Suprapubic skin (tissue), 4 donors: Measurements from ENCODE around the gene DAP.

Experiments
- EP300 ChIP-seq: sonication (generic); formaldehyde crosslinking; IDR thresholded peaks from one replicate; pipeline ENCODE4 v1.6.1; 2017; ENCODE audit warnings: antibody characterized with exemption
- POLR2A ChIP-seq, 2 donors: fragments of 450-650 bp; IDR thresholded peaks; one replicate each; pipeline ENCODE4 v1.6.1; 2017; ENCODE audit warnings: antibody characterized with exemption in 2 of 2, mild to moderate bottlenecking in 2 of 2, moderate library complexity in 2 of 2
- POLR2AphosphoS5 ChIP-seq, 3 donors: sonication (generic); formaldehyde crosslinking; IDR thresholded peaks; one replicate each; pipeline ENCODE4 v1.6.1; 2017; ENCODE audit warnings: antibody characterized with exemption in 3 of 3
- TF ChIP-seq, protein P1 (sequence below), 2 donors: fragments of 200-600 bp in 1 of 2; fragments of 450-650 bp in 1 of 2; sonication (generic) in 1 of 2; IDR thresholded peaks; one replicate each; pipeline ENCODE4 v1.5.1; 2016 to 2019; ENCODE audit warnings: antibody characterized with exemption in 2 of 2, mild to moderate bottlenecking in 1 of 2, moderate library complexity in 1 of 2

DNA sequence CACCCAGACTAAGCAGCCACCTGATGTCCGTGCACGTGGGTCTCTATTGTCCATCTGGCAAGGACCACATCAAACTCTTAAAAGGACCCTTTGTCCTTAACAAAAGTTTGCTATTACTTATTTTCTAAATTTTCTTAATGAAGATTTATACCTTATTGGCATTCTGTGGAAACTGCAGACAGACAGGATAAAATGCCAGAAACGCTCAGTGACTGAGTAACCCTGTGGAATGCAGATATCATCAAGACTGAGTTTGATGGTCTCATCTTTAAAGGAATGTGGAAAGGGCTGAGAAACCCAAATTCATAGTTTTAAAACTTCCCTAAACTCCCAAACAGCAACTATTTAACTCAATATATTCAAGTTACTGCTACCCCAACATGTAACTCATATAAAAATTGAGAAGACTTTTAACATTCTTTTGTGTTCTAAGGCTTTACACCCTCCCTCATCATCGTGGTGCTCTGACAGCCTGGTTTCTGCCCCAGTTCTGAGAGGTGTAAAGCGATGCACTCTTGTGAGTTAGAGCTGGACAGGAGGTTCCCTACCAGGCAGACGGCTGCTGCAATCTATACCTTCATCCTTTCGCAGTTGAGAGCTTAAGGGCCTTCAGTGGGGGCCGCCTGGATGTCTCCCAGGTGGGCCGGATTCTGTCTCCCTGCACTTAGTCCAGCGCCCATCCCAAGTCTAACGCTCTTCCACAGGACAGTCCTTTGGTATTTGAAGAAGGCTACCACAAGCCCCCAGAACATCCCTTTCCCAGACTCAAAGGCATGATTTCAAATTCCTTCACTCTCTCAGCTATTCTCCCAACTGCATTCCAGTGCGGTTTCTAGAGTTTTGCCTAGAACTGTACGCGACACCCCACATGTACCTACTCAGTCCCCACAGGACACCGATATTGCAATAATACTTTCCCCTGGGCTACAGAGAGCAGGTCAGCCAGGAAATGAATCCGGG lies 68.9 kb downstream of the DAP start:
- TF ChIP-seq POLR2A (IDR thresholded peaks at IDR 0.05), result no peak
- no peak for TF ChIP-seq POLR2AphosphoS5 (IDR thresholded peaks at IDR 0.05)
- TF ChIP-seq, protein P1, sequence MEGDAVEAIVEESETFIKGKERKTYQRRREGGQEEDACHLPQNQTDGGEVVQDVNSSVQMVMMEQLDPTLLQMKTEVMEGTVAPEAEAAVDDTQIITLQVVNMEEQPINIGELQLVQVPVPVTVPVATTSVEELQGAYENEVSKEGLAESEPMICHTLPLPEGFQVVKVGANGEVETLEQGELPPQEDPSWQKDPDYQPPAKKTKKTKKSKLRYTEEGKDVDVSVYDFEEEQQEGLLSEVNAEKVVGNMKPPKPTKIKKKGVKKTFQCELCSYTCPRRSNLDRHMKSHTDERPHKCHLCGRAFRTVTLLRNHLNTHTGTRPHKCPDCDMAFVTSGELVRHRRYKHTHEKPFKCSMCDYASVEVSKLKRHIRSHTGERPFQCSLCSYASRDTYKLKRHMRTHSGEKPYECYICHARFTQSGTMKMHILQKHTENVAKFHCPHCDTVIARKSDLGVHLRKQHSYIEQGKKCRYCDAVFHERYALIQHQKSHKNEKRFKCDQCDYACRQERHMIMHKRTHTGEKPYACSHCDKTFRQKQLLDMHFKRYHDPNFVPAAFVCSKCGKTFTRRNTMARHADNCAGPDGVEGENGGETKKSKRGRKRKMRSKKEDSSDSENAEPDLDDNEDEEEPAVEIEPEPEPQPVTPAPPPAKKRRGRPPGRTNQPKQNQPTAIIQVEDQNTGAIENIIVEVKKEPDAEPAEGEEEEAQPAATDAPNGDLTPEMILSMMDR (IDR thresholded peaks at IDR 0.05), result no peak
- no peak for TF ChIP-seq EP300
